Neural cell (in vitro differentiated cells): Measurements from ENCODE around the gene ANKDD1B.

Experiments
- EP300 ChIP-seq: fragments of 450-650 bp; conservative IDR thresholded peaks from 2 replicates; pipeline ENCODE4 v1.6.1; 2014; ENCODE audit warnings: antibody characterized with exemption, mild to moderate bottlenecking, moderate library complexity; ENCODE audit not compliant: poor library complexity, severe bottlenecking
- EZH2 ChIP-seq: fragments of 200-600, 300-800 bp; shearing (Covaris generic), sonication (generic); IDR thresholded peaks from 2 replicates; pipeline ENCODE4 v1.6.1; 2014; ENCODE audit warnings: antibody characterized with exemption, low read length, borderline replicate concordance, mild to moderate bottlenecking; ENCODE audit not compliant: insufficient read depth, poor library complexity, severe bottlenecking
- MXI1 ChIP-seq: fragments of 450-650 bp; conservative IDR thresholded peaks from 2 replicates; pipeline ENCODE4 v1.6.1; 2014; ENCODE audit warnings: antibody characterized with exemption, mild to moderate bottlenecking; ENCODE audit not compliant: poor library complexity, severe bottlenecking
- REST ChIP-seq: IDR thresholded peaks from 2 replicates; pipeline ENCODE4 v1.6.1; 2012; ENCODE audit warnings: borderline replicate concordance
- TAF1 ChIP-seq: IDR thresholded peaks from 2 replicates; pipeline ENCODE4 v1.6.1; 2012; ENCODE audit warnings: low read depth
- TF ChIP-seq, protein P1 (sequence below): fragments of 450-650 bp; IDR thresholded peaks from 2 replicates; pipeline ENCODE4 v1.5.1; 2014; ENCODE audit warnings: antibody characterized with exemption, mild to moderate bottlenecking, moderate library complexity; ENCODE audit not compliant: poor library complexity, severe bottlenecking

- TF ChIP-seq MXI1 (no peak), REST (no peak), TAF1 (no peak), EZH2 (no peak), EP300 (no peak)
- TF ChIP-seq, protein P1, sequence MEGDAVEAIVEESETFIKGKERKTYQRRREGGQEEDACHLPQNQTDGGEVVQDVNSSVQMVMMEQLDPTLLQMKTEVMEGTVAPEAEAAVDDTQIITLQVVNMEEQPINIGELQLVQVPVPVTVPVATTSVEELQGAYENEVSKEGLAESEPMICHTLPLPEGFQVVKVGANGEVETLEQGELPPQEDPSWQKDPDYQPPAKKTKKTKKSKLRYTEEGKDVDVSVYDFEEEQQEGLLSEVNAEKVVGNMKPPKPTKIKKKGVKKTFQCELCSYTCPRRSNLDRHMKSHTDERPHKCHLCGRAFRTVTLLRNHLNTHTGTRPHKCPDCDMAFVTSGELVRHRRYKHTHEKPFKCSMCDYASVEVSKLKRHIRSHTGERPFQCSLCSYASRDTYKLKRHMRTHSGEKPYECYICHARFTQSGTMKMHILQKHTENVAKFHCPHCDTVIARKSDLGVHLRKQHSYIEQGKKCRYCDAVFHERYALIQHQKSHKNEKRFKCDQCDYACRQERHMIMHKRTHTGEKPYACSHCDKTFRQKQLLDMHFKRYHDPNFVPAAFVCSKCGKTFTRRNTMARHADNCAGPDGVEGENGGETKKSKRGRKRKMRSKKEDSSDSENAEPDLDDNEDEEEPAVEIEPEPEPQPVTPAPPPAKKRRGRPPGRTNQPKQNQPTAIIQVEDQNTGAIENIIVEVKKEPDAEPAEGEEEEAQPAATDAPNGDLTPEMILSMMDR: no peak
Observed at GRCh38 chr5:75612901-75613300, 1.6 kb downstream of the ANKDD1B start.
